Brain pericyte (primary cell): Measurements from ENCODE around the gene MYL6B.
"Not testable (repeated sequence)": the region's sequence is repeated elsewhere in the genome, so short reads cannot be mapped to it uniquely, and the experiment has no call there.

ENCODE experiments used
- DNase-seq: peaks from one replicate; pipeline ENCODE4 v3.0.0-alpha.2; 2012; ENCODE audit warnings: low read depth, low spot score

Gene MYL6B

GRCh38 chr12:56165369-56165768 lies 13.0 kb downstream of the MYL6B start:
- no peak for DNase-seq

- no peak for DNase-seq
Measured at GRCh38 chr12:56169229-56169759, 16.9 kb downstream of the MYL6B start.

- no peak for DNase-seq
Measured at GRCh38 chr12:56172839-56173238, 20.5 kb downstream of the MYL6B start.

GRCh38 chr12:56178347-56178746 lies 26.0 kb downstream of the MYL6B start:
- no peak for DNase-seq

DNA sequence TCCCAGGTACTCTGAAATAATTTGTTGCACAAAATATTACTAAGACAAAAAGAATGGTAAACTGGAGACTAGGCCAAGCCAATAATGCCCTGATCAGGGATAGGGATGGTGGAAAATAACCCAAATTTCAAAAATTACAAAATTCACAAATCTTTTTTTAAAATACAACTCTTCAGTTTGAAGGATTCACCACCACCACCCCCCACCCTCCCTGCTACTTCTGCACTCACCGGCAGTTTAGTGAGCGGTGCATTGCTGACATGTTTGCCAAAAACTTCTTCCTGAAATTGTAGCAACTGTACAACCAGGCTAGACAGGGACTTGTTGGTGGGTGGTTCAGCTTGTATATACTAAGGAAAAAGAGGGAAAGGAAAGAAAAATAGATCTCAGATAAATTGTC lies 34.6 kb downstream of the MYL6B start:
- no peak for DNase-seq

DNA sequence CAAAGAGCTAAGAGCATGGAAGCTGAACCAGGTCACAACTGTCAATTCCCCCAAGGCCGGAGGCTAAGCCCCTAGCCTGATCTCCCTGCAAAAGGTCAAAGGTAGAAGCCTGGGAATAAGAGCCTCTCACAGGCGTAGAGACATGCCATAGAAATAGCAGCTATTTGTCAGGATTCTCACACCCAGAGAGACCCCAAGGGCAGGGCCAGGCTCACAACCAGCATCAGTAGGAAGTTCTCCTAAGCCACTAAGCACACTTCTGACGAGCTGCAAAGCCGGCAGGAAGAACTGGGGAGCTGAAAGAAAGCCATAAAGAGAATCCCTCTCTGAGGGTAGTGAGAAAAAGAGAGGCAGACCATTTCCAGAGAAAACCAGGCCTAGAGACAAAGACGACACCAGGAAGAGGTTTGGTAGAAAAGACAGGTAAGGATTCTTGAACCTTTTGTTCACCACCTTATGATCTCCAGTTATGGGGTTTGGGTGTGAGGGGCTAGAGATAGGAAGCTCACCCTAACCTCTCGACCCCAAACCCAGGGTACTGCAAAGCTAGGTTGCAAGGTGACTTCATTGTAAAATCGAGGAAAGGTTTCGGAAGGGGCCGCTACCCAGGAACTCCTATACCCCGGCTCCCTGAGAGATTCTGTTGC lies 35.9 kb downstream of the MYL6B start:
- DNase-seq: no peak

- no peak for DNase-seq
Measured at GRCh38 chr12:56188778-56189098, 36.4 kb downstream of the MYL6B start.

GRCh38 chr12:56189099-56189917 lies 36.9 kb downstream of the MYL6B start, which contains the start of gene SMARCC2:
SMARCC2 (minus strand) TSS chr12:56189483; CDS start chr12:56189461, 22 bp downstream.
- peak; percentile 50 for DNase-seq

GRCh38 chr12:56189918-56190694 lies 37.7 kb downstream of the MYL6B start:
- DNase-seq: peak; percentile 63

- no peak for DNase-seq
Measured at GRCh38 chr12:56190695-56191155, 38.3 kb downstream of the MYL6B start.

DNA sequence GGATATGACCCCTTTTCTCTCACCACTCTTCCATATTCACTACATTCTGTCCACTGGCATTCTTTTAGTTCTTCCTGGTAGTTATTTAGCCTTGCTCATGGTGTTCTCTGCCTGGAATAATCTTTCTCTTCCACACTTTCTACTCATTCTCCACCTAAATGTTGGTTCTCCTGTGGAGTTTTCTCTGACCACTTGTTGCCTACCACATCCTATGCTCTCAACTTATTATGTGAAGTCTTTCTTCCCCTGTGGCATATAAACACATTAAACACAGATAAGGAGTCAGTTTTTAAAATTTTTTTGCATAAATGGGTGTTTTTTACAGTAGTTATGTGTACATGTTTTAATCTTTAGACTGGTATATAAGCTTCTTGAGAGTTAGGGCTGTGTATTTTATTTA lies 40.2 kb downstream of the MYL6B start:
- no peak for DNase-seq

GRCh38 chr12:56193025-56193578 lies 40.7 kb downstream of the MYL6B start:
- peak; percentile 29 for DNase-seq

- DNase-seq: not testable (repeated sequence)
Measured at GRCh38 chr12:56196818-56197550, 44.6 kb downstream of the MYL6B start.

DNA sequence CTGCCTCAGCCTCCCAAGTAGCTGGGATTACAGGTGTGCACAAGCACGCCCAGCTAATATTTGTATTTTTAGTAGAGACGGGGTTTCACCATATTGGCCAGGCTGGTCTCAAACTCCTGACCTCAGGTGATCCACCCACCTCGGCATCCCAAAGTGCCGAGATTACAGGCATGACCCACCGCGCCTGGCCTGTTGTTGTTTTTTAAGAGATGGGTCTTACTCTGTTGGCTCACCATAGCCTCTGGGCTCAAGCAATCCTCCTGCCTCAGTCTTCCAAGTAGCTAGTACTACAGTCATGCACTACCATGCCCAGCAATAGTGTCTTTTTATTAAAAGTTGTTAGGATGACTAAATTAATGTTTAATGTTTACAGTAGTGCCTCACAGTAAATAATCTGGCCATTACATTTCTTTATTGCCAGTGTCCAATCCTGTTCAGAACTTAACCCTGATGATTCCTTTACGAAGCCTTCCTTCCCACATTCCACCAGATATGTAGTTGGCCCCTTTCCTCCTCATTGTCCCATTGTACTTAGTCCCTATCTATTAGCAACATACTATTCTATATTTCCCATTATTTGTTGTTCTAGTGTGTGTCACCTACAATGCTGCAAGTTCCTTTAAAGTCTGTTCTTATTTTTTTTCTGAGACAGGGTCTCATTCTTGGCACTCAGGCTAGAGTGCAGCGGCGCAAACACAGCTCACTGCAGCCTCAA lies 45.7 kb downstream of the MYL6B start:
- no peak for DNase-seq

- DNase-seq: no peak
Measured at GRCh38 chr12:56198836-56199235, 46.4 kb downstream of the MYL6B start.

- no peak for DNase-seq
Measured at GRCh38 chr12:56202366-56202765, 50.0 kb downstream of the MYL6B start.

GRCh38 chr12:56202838-56203237 lies 50.5 kb downstream of the MYL6B start:
- DNase-seq: no peak

DNA sequence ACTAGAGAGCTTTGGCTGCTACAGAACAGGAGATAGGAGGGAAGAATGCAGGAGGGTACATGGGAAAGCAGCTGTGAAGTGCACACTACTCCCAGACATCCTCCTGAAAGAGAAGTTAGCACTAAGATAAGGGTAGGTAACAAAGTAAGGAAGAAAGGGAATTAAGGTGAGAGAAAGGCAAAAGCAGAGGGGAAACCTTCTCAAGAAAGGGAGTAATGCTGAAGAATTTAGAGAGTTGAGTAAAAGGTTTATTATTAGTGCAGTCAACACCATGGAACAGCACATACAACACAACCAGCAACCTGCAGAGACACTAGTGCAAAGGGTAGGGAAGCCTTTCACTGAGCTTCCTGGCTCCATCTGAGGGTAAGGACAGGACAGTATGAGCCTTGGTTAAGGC lies 51.9 kb downstream of the MYL6B start:
- no peak for DNase-seq

GRCh38 chr12:56205445-56205844 lies 53.1 kb downstream of the MYL6B start:
- DNase-seq: no peak

- no peak for DNase-seq
Measured at GRCh38 chr12:56206452-56207166, 54.2 kb downstream of the MYL6B start.
